ENCODE measurements around the gene DNAI1.

DNA sequence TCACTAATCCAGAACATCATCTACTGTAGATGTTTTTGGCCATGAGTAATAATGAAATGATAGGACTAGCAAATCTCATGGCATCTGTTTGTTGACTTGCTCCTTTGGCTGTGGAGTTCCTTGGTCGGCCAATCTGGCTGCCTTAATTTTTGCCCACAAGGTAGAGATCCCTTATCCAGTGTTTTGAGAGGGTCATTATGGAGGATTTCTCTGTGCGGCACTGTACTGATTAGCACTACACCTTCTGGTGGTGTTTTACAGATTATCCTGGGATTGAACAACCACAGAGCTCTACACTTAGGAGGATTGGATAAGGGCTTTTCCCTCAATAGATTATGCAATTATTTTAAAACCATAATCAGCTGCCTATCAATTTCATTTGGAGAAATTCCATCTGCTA, 67.4 kb downstream of the DNAI1 start:
- TF ChIP-seq POLR2AphosphoS5 (IDR thresholded peaks at IDR 0.05; ENCODE audit: low read depth, low read length) (no peak), EP300 (IDR thresholded peaks at IDR 0.05; ENCODE audit: borderline replicate concordance in 1 of 2, low read depth in 1 of 2, low read length in 1 of 2) (no peak), JUND (IDR thresholded peaks at IDR 0.05) (no peak), RFX5 (IDR thresholded peaks at IDR 0.05; ENCODE audit: low read length) (no peak)
- TF ChIP-seq, protein P1, sequence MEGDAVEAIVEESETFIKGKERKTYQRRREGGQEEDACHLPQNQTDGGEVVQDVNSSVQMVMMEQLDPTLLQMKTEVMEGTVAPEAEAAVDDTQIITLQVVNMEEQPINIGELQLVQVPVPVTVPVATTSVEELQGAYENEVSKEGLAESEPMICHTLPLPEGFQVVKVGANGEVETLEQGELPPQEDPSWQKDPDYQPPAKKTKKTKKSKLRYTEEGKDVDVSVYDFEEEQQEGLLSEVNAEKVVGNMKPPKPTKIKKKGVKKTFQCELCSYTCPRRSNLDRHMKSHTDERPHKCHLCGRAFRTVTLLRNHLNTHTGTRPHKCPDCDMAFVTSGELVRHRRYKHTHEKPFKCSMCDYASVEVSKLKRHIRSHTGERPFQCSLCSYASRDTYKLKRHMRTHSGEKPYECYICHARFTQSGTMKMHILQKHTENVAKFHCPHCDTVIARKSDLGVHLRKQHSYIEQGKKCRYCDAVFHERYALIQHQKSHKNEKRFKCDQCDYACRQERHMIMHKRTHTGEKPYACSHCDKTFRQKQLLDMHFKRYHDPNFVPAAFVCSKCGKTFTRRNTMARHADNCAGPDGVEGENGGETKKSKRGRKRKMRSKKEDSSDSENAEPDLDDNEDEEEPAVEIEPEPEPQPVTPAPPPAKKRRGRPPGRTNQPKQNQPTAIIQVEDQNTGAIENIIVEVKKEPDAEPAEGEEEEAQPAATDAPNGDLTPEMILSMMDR (IDR thresholded peaks at IDR 0.05): no peak
- TF ChIP-seq, protein P2, sequence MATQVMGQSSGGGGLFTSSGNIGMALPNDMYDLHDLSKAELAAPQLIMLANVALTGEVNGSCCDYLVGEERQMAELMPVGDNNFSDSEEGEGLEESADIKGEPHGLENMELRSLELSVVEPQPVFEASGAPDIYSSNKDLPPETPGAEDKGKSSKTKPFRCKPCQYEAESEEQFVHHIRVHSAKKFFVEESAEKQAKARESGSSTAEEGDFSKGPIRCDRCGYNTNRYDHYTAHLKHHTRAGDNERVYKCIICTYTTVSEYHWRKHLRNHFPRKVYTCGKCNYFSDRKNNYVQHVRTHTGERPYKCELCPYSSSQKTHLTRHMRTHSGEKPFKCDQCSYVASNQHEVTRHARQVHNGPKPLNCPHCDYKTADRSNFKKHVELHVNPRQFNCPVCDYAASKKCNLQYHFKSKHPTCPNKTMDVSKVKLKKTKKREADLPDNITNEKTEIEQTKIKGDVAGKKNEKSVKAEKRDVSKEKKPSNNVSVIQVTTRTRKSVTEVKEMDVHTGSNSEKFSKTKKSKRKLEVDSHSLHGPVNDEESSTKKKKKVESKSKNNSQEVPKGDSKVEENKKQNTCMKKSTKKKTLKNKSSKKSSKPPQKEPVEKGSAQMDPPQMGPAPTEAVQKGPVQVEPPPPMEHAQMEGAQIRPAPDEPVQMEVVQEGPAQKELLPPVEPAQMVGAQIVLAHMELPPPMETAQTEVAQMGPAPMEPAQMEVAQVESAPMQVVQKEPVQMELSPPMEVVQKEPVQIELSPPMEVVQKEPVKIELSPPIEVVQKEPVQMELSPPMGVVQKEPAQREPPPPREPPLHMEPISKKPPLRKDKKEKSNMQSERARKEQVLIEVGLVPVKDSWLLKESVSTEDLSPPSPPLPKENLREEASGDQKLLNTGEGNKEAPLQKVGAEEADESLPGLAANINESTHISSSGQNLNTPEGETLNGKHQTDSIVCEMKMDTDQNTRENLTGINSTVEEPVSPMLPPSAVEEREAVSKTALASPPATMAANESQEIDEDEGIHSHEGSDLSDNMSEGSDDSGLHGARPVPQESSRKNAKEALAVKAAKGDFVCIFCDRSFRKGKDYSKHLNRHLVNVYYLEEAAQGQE (IDR thresholded peaks at IDR 0.05; ENCODE audit: low read depth, low read length): no peak
- TF ChIP-seq, protein P3, sequence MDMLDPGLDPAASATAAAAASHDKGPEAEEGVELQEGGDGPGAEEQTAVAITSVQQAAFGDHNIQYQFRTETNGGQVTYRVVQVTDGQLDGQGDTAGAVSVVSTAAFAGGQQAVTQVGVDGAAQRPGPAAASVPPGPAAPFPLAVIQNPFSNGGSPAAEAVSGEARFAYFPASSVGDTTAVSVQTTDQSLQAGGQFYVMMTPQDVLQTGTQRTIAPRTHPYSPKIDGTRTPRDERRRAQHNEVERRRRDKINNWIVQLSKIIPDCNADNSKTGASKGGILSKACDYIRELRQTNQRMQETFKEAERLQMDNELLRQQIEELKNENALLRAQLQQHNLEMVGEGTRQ (IDR thresholded peaks at IDR 0.05; ENCODE audit: borderline replicate concordance, low read depth, low read length): no peak
